ENCODE data around the gene BICD2.
"Not testable (repeated sequence)": the region's sequence is repeated elsewhere in the genome, so short reads cannot be mapped to it uniquely, and the experiment has no call there.

The BICD2 gene

DNA sequence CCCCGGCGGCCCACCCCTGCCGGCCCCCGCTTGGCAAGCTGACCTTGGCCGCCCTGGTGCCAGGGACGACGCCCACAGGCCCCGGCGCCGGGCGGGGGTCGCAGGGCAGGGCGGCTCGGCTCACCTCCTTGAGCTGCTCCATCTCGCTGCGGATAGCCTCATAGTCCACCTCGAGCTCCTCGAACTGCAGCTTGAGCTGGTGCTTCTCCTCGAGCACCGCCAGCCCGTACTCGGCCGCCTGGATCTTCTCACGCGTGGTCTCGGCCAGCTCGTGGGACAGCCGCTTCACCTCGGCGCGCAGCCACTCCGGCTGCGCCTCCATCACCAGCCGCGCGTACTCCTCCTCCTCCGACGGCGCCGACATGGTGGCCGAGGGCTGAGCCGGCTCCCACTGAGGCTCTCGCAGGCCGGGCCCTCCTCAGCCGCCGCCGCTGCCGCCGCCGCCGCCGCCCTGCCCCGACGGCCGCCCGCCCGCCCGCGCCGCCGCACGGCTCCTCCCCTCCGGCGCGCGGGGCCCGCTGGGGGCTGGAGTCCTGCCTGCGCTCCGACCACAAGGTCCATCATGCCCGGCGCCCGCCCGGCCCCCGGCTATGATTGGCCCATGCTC, at the start of gene BICD2:
TSS of gene BICD2 (minus strand) at position 453 of the 607 bp plus-strand sequence. CDS start at position 364, 89 bp downstream.
- DNase-seq: no peak

DNA sequence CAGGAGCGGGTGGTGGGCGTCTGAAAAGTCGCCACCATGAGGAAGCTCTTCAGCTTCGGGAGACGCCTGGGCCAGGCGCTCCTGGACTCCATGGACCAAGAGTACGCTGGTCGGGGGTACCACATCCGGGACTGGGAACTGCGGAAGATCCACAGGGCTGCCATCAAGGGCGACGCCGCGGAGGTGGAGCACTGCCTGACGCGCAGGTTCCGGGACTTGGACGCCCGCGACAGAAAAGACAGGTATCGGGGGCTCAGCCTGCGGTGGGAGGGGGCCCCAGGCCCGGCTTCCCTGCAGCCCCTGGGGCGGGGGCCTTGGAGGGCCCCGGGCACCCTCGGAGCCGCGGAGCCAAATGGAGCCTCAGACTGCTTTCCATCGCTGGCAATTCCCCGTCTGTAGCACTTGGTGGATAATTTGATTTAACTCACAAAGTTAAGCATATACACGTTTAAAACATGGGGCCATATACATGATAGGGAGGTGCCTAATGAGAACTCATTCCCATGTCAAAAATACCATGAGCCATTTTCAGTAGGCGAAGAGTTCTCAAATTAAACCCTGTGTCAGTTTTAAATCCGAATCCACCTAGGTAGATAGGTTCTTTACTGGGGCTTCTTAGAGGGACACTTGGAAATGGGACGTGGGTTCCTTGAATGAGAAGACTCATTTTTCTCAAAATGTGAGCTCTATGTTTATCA, 45.1 kb upstream of the BICD2 start:
- DNase-seq: peak in 1 of 14 donors; percentile 25

DNA sequence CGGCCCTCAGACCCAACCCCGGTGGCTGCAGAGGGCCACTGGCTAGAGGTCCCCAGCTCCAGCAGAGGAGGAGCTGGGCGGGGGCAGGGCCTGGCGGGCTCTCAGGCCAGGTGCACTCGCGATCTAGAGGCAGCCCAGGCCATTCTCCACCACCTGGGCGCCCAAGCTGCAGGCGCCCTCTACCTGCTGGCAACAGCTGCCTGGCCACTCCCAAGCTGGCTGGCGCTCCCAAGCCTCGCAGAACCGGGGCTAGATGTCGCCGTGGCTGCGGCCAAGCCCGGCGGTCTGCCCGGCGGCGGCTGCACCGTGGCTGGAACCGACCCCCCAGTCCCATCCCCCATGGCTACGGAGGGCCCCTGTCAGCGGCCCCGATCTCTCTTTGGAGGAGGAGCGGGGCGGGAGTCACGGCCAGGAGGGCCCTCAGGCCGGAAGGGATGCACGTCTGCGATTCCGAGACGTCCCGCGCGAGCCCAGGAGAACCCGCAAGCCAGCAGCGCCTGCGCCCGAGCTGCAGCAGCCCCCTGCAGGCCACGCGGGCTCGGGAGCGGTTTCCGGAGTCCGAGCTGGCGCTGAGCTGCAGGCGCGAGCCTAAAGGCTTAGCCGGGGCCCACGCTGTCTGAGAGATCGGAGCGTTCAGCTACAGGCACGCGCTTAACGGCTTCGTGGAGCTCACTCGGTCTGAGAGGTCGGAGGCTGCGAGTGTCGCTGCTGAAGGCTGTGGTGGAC, 44.3 kb upstream of the BICD2 start:
- DNase-seq: peak in 3 of 14 donors; percentile 22 to 33 (median 30)

DNA sequence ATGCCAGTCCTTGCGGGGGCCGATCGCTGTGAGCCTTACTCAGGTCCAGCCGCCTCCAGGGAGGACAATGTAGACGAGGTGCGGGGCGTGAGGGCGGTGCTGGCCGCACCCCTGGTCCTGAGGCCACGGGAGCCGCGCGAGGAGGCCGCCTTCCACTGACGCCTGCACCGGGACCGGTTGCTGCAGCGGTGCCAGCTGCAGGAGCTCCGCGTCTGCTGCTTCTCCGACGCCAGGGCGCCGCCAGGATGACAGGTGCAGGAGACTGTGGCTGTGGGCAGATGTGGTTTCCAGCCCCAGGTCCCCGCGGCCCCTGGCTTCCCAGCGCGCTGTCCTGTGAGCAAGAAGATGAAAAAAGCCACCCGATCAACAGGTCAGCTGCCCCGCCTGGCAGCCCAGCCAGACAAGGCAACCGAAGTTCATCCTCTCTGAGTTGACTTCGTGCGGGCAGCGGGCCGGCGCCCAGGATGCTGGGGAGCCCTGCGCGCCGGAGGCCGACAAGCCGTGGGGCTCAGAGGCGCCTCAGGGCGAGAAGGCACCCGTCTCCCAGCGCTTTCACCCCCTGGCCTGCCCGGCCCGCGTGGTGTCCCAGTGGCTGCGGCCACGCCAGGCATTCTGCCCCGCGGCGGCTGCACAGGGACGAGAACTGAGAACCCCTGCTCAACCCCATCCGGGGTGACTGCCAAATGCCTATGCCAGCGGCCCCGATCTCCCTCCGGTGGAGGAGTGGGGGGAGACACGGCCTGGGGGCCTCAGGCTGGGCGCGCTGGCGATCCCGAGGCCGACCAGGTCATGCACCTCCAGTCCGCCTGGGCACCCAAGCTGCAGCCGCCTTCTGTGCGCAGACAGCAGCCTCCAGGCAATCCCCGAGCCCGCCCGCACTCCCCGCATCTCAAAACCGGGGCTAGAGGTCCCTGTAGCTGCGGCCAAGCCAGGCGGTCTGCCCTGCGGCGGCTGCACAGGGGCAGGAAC, 43.4 kb upstream of the BICD2 start:
- DNase-seq: peak in 1 of 14 donors; percentile 29

DNA sequence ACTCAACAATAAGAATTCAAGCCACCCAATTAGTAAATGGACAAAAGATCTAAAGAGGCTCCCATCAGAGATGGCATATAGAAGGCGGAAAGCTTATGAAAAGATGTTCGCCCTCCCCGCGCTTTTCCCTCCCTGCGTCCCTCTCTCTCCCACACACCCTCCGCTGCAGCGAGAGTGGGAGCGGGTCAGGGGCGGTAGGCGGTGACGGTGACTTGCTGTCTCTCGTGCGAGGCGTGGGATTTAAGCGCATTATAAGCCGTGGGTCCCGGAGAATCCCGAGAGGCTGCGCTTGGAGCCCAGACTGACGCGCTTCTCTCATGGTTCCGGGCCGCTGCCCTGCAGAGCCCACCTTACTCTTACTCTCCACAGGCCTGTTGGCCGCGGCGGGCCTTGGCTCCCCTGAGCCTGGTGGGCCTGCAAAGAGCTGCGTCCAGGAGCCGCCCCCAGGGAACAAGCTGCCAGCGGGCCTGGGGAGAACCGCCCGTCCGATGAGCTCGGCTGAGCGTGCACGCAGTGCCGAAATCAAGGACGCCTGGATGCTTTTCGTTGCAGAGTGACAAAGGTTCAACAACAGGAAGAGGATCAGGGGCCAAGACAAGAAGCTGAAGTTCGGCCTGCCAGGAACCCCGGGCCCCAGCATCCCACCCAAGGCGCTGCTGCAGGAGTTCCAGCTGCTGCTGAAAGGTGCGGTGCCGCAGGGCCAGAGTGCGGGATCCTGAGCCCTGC, 42.6 kb upstream of the BICD2 start:
- DNase-seq: no peak

DNA sequence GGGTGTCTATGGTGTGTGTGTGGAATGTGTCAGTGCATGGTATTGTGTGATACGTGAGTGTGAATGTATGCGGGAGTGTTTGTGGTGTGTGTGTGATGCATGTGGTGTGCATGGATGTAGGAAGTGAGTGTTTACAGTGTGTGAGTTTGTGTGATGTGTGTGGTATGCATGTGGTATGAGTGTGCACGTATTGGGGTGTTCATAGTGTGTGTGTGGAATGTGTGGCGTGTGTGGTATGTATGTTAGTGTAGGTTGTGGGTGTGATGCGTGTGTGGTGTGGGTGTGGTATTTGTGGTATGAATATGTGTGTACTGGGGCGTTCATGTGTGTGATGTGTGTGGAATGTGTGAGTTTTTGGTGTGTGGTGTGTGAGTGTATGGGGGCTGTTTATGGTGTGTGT, 40.1 kb upstream of the BICD2 start:
- DNase-seq: no peak

DNA sequence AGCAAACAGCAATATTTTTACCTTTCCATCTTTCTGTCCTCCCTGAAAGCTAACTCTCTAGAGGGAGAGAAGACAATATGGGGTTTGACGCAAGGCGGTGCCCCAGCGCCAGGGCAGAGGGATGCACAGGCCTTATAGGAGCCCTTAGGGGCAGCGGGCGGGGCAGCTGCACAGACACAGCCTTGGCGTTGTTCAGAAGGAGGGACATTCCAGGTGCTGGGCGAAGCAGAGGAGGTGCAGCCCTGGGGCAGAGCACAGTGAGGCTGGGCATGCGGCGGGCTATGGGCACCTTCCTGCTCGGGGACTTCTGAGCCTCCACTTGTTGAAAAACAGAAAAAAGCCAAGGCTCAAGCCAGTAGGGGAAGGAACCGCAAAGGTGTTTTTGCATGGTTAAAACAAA, 33.7 kb upstream of the BICD2 start:
- no peak for DNase-seq

DNA sequence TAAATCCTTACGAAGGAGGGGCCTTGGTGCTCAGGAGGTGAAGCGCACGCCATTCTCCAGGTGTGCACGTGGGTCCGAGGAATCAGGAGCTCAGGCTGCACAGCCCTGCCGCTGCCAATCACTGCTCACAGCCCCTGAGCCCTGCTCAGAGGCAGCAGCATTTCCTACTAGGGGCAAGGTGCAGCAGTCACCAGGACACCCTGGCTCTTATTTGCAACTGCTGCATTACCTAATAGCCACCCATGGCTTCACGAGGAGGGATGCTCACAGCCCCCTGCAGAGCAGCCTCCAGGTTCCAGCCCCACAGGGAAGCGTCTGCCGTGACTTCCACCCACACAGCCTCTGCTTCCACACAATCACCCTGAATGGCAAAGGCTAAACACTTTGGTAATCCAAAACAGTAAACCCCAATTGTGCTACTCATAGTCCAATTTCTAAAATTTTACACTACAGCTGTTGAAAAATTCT, 31.7 kb upstream of the BICD2 start:
- not testable (repeated sequence) for DNase-seq

DNA sequence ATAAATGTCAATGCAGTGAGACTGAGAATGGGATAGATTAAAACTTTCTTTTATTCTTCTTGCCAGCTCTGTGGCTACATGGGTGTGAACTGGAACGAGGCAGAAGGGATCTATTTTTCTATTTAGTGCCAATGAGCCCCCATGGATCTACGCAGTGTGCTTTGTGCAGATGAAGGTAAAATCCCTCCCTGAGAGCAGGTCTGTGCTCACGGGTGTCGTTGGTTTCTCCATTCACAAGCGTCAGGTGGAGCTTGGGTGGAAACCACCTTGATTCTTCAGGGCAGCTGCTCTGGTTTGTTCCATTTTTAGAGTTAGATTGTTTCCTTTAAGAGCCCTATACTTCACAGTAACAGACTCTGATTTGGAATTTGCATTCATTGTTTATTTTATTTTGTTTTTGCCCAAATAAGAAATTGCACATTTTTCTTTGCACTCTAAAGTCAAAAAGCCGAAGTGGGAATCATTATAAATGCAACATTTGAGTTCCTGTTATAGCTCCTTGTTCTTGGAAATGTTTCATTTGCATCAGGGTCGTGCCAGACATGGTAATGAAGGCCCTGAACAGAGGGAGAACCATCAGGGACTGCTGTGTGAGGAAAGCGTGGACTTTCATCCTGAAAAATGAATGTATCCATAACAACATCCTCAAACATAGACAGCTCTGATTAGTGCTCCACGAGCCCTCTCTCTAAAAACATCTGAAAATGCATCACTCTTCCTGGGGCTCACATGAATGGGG, 31.1 kb upstream of the BICD2 start:
- DNase-seq: no peak

DNA sequence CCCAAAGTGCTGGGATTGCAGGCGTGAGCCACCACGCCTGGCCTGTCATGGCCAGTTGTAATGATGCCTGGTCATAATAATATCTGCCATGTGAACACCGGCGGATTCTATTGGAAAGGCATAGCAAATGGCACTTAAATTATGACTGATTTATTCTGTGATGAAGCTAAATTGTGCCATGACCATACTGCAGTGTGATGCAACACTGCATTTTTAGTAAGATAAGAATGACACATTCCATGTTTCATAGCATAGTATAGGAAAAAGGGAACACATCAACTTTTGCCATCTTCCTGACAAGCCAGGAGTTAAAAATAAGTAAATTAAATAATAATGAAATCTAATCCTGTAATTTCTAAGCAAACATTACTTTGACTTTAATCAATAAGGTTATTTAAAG, 30.4 kb upstream of the BICD2 start:
- no peak for DNase-seq

DNA sequence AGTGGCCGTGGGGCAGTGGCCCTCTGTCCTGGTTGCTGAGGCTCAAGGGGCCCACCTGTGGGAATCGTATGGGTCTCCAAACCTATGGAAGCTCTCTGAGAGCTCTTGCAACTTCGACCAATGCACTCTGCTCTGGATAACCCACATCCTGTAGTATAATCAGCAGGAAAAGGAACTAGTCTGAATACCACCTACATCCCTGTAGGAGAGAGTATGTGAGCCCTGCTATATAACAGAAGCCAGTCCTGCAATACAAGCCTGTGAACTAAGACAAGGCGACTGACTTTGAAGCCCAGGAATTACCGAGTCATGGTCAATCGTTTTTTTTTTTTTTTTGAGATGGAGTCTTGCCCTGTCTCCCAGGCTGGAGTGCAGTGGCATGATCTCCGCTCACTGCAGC, 29.8 kb upstream of the BICD2 start:
- no peak for DNase-seq

DNA sequence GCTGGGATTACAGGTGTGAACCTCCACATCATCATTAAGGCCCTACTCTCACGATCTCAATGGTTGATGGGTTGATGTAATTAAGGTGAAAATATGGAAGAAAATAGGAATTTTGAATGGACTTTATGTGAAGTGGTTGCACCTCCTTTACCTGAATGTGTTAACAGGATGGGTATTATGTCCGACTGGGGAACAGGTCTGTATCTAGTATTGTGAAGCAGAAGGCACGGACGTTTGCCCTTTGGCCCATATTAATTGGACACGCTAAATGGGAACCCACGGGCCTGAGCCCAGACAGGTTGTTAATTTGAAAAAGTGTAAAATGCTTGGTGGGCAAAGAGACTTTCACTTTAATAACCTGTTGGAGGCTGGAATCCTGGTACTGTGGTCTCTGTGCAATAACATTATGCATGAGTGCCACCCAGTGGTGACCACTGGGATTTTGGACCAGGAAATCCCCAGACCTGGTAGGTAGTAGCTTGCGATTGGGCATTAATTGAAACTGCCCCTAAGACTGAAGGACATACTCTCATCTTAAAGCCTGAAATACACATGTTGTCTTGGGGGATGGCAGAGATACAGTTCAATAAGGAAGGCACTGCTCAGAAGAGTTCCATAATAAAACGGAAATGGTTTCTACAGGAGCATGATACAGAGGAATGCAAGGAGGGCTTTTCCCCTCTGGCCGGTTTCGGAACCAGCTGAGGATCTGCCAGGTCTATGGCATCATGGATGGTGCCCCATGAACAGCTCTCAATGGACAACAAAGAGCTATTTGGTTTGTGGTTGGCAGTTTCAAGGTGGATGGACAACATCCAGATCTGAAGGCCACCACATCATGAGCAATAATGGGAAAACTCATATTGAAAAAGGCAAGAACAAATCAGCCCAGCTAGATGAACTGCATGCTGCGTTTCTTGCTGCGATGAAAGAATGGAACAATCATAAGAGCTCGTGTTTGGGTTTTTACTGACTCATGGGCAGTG, 26.2 kb upstream of the BICD2 start:
- DNase-seq: peak in 12 of 14 donors; percentile 10 to 75 (median 48)

DNA sequence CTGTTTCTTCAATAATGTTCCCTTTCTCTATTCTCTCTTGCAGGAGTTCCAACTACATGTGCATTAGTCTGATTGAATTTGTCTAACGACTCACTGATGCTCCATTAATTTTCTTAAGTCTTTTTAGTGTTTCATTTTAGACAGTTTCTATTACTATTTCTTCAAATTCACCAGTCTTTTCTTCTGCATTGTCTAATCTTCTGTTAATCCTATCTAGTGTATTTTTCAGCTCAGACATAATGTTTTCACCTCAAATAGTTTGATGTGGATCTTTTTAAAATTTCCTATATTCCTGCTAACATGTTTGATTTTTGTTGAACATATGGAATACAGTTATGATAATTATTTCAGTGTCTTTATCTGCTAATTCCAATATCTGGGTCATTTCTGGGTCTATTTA, 21.7 kb upstream of the BICD2 start:
- no peak for DNase-seq

DNA sequence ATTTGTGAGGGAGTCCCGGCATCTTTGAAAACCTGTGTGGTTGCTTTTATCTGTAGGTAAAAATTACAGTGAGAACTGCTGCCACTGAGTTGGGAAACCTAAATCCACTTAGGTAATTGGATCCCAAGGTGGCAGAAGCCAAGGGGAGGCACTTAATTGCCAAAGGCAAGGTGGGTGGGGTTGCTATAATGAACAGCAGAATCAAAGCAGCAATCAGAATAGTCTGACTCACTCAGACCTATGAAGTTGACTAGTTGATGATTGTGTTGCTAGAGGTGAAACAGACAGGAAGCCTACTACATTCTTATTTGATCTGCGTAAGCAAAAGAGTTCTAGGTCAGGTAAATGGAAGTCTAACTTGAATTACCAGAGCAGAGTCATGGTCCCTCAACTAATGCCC, 17.3 kb upstream of the BICD2 start:
- DNase-seq: no peak

DNA sequence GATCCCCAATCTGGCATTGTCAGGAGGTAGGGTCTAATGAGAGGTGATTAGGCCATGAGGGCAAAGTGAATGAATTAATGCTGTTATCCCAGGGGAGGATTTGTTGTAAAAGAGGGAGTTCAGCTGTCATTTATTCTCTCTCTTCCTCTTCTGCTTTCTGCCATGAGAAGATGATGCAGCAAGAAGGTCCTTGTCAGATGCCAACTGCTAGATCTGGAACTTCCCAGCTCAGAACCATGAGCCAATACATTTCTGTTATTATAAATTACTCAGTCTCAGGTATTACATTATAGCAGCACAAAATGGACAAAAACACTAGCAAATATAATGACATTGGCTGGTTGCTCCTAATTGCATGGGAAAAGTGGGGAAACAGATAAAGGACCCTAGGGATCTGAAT, 15.6 kb upstream of the BICD2 start:
- DNase-seq: no peak

DNA sequence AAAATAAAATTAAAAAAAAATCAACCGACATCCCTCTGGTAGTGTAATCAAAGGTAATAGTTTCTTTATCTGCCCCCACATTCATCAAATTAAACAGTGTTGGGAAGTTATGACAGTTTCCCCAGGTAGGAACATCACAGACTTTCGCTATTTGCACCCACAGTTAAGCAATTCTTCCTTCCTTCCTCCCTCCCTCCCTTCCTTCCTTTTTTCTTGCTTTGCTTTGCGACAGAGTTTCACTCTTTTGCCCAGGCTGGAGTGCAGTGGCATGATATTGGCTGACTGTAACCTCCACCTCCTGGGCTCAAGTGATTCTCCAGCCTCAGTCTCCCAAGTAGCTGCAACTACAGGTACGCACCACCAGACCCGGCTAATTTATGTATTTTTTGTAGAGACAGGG, 10.8 kb upstream of the BICD2 start:
- DNase-seq: no peak

DNA sequence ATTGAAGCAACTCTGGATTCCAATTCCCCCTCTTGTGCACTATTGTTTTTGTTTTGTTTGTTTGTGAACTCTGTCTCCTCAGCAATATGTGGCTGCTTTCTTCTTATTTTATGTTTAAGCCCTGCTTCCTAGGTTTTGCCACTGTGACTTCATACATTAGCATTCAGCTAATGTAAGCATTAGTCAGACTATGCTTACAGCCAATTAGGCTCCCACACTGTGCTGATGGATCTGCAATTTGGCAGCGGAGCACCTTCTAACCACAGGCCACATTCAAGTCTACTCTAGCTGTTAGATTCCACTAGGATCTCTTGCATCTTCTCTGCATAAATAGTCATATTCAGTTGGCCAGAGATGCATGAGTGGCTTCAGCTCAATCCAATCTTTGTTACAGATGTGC, 9.6 kb upstream of the BICD2 start:
- DNase-seq: no peak

DNA sequence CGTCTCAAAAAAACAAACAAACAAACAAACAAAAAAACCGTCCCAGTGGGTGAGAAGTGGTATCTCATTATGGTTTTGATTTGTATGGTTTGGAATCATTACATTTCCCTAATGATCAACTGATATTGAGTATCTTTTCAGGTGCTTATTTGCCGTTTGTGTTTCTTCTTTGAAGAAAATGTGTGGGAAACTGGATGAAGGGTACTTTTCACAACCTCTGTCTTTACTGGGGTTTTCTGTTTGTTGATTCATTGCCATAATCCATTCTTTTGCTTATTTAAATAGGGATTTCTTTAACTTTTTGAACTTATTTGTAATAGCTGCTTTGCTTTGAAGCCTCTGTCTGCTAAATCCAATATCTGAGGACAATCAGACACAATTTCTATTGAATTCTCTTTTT, 9.2 kb upstream of the BICD2 start:
- DNase-seq: no peak

DNA sequence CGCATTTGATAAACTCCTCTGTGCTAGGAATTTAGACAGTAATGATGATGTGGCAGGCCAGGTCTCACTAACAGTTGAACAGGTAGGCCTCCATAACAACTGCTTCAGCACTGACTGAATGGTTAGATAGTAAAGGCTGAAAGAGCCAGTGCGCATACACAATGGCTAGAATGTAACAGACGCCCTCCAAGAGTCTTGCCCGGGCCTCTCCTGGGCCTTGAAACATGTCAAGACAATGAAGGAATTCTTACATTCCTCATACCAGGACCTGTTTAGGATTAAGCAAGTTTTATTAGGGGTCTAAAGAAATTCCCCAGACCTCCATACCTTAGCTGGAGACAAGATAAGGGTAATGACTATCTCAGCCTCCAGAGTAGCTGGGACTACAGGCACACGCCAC, 6.7 kb upstream of the BICD2 start:
- no peak for DNase-seq
